K562 (cell line): ENCODE results near the gene DLAT. TPM values are rescaled to one million over a fixed set of nuclear protein-coding genes. Genes with fewer than 3 reads are reported as not detected.

Experiments used
- ATAC-seq: fragments of 200-7000 bp; cut with Tn5 transposase; 3 replicates; pipeline ENCODE4 v1.9.1; 2020; ENCODE audit warnings: moderate library complexity
- BruUV-seq: library from RNA; stranded (reverse); fragments of 400-500 nt; replicated peaks from 2 replicates; lab custom pipeline; 2021; lab: Mats Ljungman, UMichigan
- CTCF ChIA-PET: fragments of 300-600 bp; formaldehyde crosslinking; extraction: SDS; loops from one replicate; lab custom pipeline; 2021; ENCODE audit warnings: low intra/inter-chr PET ratio; lab: Yijun Ruan, JAX
- POLR2A ChIA-PET: fragments of 300-600, 350-650 bp; sonication (Branson Sonifier 250); formaldehyde crosslinking; extraction: SDS; loops from one replicate; lab custom pipeline; 2021; ENCODE audit warnings: antibody characterized with exemption, inconsistent platforms; lab: Yijun Ruan, JAX
- DNase-seq, 4 experiments: peaks; one replicate each; pipeline versions ENCODE4 v3.0.0 to v3.0.0-alpha.2; 2011 to 2018; ENCODE audit warnings: low spot score in 3 of 4, mixed read lengths in 3 of 4; ENCODE audit errors: extremely low read depth in 1 of 4
- FAIRE-seq: peaks from 2 replicates; lab custom pipeline; 2011; peaks lifted over from hg19 to GRCh38; lab: Jason Lieb, UNC
- H2AFZ ChIP-seq: 2 replicates; pipeline ENCODE4 v1.6.0; 2011; ENCODE audit warnings: low read depth, low read length, control low read depth, inconsistent platforms
- H3K27ac ChIP-seq: fragments of 200-600 bp; 3 replicates; pipeline ENCODE4 v1.8.0; 2011; ENCODE audit warnings: low read depth, mild to moderate bottlenecking, control low read depth, inconsistent platforms, low read length, moderate library complexity, mixed read lengths; ENCODE audit errors: extremely low read depth
- H3K27me3 ChIP-seq, 2 experiments: fragments of 300-600 bp in 1 of 2; 2 replicates in 1 of 2; 3 replicates in 1 of 2; pipeline versions ENCODE4 v1.6.0 to v1.8.0; 2011; ENCODE audit warnings: inconsistent platforms in 2 of 2, low read length in 2 of 2, mild to moderate bottlenecking in 1 of 2, mixed read lengths in 1 of 2, moderate library complexity in 1 of 2; ENCODE audit not compliant: control insufficient read depth in 2 of 2, insufficient read depth in 2 of 2
- H3K36me3 ChIP-seq: fragments of 300-600 bp; 3 replicates; pipeline ENCODE4 v1.8.0; 2011; ENCODE audit warnings: mild to moderate bottlenecking, low read length, inconsistent platforms; ENCODE audit not compliant: control insufficient read depth, insufficient read depth
- H3K4me1 ChIP-seq, 2 experiments: fragments of 200-600 bp in 1 of 2; replicated peaks in 1 of 2; 2 replicates in 1 of 2; 3 replicates in 1 of 2; pipeline versions ENCODE4 v1.5.1 to v1.8.0; 2011; ENCODE audit warnings: inconsistent platforms in 2 of 2, low read length in 2 of 2, mild to moderate bottlenecking in 1 of 2, mixed read lengths in 1 of 2, moderate library complexity in 1 of 2; ENCODE audit not compliant: control insufficient read depth in 2 of 2, insufficient read depth in 2 of 2
- H3K4me2 ChIP-seq: 2 replicates; pipeline ENCODE4 v1.6.1; 2011; ENCODE audit warnings: low read length, control low read depth, inconsistent platforms, mixed read lengths; ENCODE audit not compliant: insufficient read depth
- H3K4me3 ChIP-seq: fragments of 200-600 bp; sonication (generic), shearing (Covaris generic); 2 replicates; pipeline ENCODE4 v1.5.1; 2016; ENCODE audit warnings: control low read depth, inconsistent platforms
- H3K79me2 ChIP-seq: fragments of 200-600 bp; 3 replicates; pipeline ENCODE4 v1.8.0; 2011; ENCODE audit warnings: low read length, inconsistent platforms; ENCODE audit not compliant: control insufficient read depth, insufficient read depth
- H3K9ac ChIP-seq, 2 experiments: 2 replicates each; pipeline versions ENCODE4 v1.6.0 to v1.6.1; 2011; ENCODE audit warnings: low read depth in 2 of 2, low read length in 2 of 2, control low read depth in 1 of 2, inconsistent platforms in 1 of 2, mild to moderate bottlenecking in 1 of 2, mixed read lengths in 1 of 2; ENCODE audit not compliant: insufficient read depth in 1 of 2
- H3K9me1 ChIP-seq: one replicate; pipeline ENCODE4 v1.6.0; 2011; ENCODE audit warnings: inconsistent platforms, mild to moderate bottlenecking, low read length, moderate library complexity; ENCODE audit not compliant: control insufficient read depth, insufficient read depth
- H3K9me3 ChIP-seq: replicated peaks from 2 replicates; pipeline ENCODE4 v1.5.1; 2011; ENCODE audit warnings: low read depth, low read length, inconsistent platforms; ENCODE audit not compliant: control insufficient read depth, insufficient read depth
- H4K20me1 ChIP-seq: replicated peaks from 2 replicates; pipeline ENCODE4 v1.6.1; 2011; ENCODE audit warnings: low read length, inconsistent platforms, mixed read lengths; ENCODE audit not compliant: control insufficient read depth, insufficient read depth
- AFF1 ChIP-seq, 2 experiments: fragments of 450-650 bp; IDR thresholded peaks; 2 replicates each; pipeline ENCODE4 v1.6.1; 2018; ENCODE audit warnings: mild to moderate bottlenecking in 2 of 2, low read depth in 1 of 2; ENCODE audit not compliant: partially characterized antibody in 2 of 2
- RBM14 ChIP-seq: fragments of 200-400 bp; formaldehyde crosslinking; IDR thresholded peaks from 2 replicates; pipeline ENCODE4 v1.6.1; 2018; ENCODE audit warnings: low read depth, mild to moderate bottlenecking, low read length, moderate library complexity, borderline replicate concordance; ENCODE audit not compliant: insufficient read depth
- THAP7 ChIP-seq: fragments of 250-450 bp; sonication (Bioruptor Pico); IDR thresholded peaks from 2 replicates; pipeline ENCODE4 v1.5.0; 2021
- ZBTB49 ChIP-seq: sonication (generic); formaldehyde crosslinking; IDR thresholded peaks from 2 replicates; pipeline ENCODE4 v1.8.0; 2022; ENCODE audit warnings: missing genetic modification reagents, mild to moderate bottlenecking, borderline replicate concordance
- ZKSCAN1 ChIP-seq: fragments of 150-350 bp; IDR thresholded peaks from 2 replicates; pipeline ENCODE4 v1.6.1; 2016; ENCODE audit warnings: low read depth, low read length
- ZNF609 ChIP-seq: sonication (generic); formaldehyde crosslinking; IDR thresholded peaks from 2 replicates; pipeline ENCODE4 v1.8.1; 2023; ENCODE audit warnings: missing genetic modification reagents, mild to moderate bottlenecking, borderline replicate concordance
- WGBS: fragments of 100-300 bp; shearing (Covaris generic); methylation state at CpG from one replicate; pipeline ENCODE4 v1.1.6; 2016; ENCODE audit warnings: low coverage, mixed read lengths; ENCODE audit not compliant: insufficient coverage; ENCODE audit errors: missing lambda C conversion rate; 5-methylcytosine and 5-hydroxymethylcytosine counted together
- in situ Hi-C: fragments of 300-500 bp; cut with MboI; formaldehyde crosslinking; loops from 4 replicates; pipeline ENCODE4 v1.15.0; 2018; ENCODE audit warnings: inconsistent platforms, mixed read lengths
- intact Hi-C: fragments of 100-400 bp; cut with micrococcal nuclease; formaldehyde crosslinking; loops from 2 replicates; pipeline ENCODE4 v1.14.2; 2022
- polyA plus RNA-seq, 8 experiments: library from polyadenylated mRNA; depleted of rRNA in 4 of 8; stranded (reverse) in 5 of 8; unstranded in 3 of 8; fragments of >200 nt; fragmentation: Nextera tagmentation in 2 of 8; fragmentation: Illumina TruSeq in 1 of 8; extraction: Ambion mirVana in 2 of 8; extraction: Trizol in 1 of 8; gene quantifications; 2 replicates each; pipeline versions ENCODE4 v1.2.1 to v1.2.3, GENCODE V29; 2011 to 2014; ENCODE audit warnings: inconsistent platforms in 1 of 8, missing spikeins in 1 of 8
- total RNA-seq, 7 experiments: library from RNA; depleted of rRNA in 6 of 7; stranded (reverse); fragments of >200 nt in 6 of 7; fragmentation: Illumina TruSeq in 2 of 7; extraction: Trizol in 2 of 7; gene quantifications; 2 replicates each; pipeline versions ENCODE4 v1.2.1 to v1.2.3, GENCODE V29; 2011 to 2021; ENCODE audit warnings: low replicate concordance in 1 of 7

The DLAT gene
- total and polyA plus RNA-seq, 9 of the 15 experiments (the other 6 are each of a cell fraction or from before 2014, with no cell fraction given): 41.7 to 152 (median 105) TPM

GRCh38 chr11:111983187-111983986 lies 41.8 kb upstream of the DLAT start:
- ATAC-seq (peak; percentile 92), FAIRE-seq (peak; percentile 97), DNase-seq (peak; percentile 41 to 86 (median 60))
- peak overlapping the region; percentile 62 for H3K27ac ChIP-seq
- in situ Hi-C loops (no loop called here), intact Hi-C loops (loop anchor here (2.0 to 10.0 kb wide), 2 partner anchors 41 to 379 kb away; partner anchors contain the start of genes DLAT and SIK2)
- POLR2A ChIA-PET: interaction anchor here (1.1 to 1.9 kb wide), 4 partner anchors 29 to 45 kb away, joined by 3 to 5 read pairs (median 4); no protein-coding TSS in a partner anchor
- no peaks in the 10 kb centered on the region for H3K27me3 ChIP-seq
- peak overlapping the region; percentile 66 for H3K4me2 ChIP-seq
- H3K9me1 ChIP-seq: no peaks in the 10 kb centered on the region
- H4K20me1 ChIP-seq: no peaks in the 10 kb centered on the region
- H3K9me3 ChIP-seq: no peaks in the 10 kb centered on the region
- peaks cover 14% of the 10 kb centered on the region; the same call in 1 of the 3 replicates for H3K36me3 ChIP-seq
- no peak overlapping the region for H3K4me3 ChIP-seq
- peaks cover 0 to 22% of the 10 kb centered on the region in 2 experiments; a peak in 3 of 5 replicates for H3K4me1 ChIP-seq
- H2AFZ ChIP-seq: peak overlapping the region; percentile 60
- WGBS: 5% methylated on average over 7 of the region's 7 CpGs
- BruUV-seq: TSS peak; percentile 40
- CTCF ChIA-PET: interaction anchor here (0.5 to 3.0 kb wide), 2 partner anchors 9 to 105 kb away, joined by 3 to 26 read pairs; partner anchors contain the start of genes CFAP68 and FDXACB1
- H3K79me2 ChIP-seq: no peaks in the 10 kb centered on the region
- peak overlapping the region in 1 of 2 experiments; percentile 49; a peak in 3 of 4 replicates for H3K9ac ChIP-seq
- no peak for TF ChIP-seq ZNF609
- TF ChIP-seq THAP7 (CRISPR knock-in tag): no peak
- TF ChIP-seq ZBTB49 (CRISPR knock-in tag): no peak
- TF ChIP-seq ZKSCAN1: no peak
- TF ChIP-seq RBM14: no peak
- no peak for TF ChIP-seq AFF1 (IDR thresholded peaks at IDR 0.05; ENCODE audit: low read depth in 1 of 2, partially characterized antibody in 2 of 2)
